Nephron progenitor cell (in vitro differentiated cells): Measurements from ENCODE around the gene NSL1.
"Not testable (repeated sequence)": the region's sequence is repeated elsewhere in the genome, so short reads cannot be mapped to it uniquely, and the experiment has no call there.

Experiments used
- DNase-seq: peaks from one replicate; pipeline ENCODE4 v3.0.0; 2021
- H3K27ac Mint-ChIP-seq: 2 replicates; pipeline ENCODE4 v1.8.0; 2021; ENCODE audit warnings: mild to moderate bottlenecking, moderate library complexity, mixed read lengths
- H3K27me3 Mint-ChIP-seq: 2 replicates; pipeline ENCODE4 v1.8.0; 2021; ENCODE audit warnings: mild to moderate bottlenecking, low read depth, mixed read lengths; ENCODE audit not compliant: poor library complexity
- H3K36me3 Mint-ChIP-seq: 2 replicates; pipeline ENCODE4 v1.8.0; 2021; ENCODE audit warnings: low read depth, mixed read lengths
- H3K4me1 Mint-ChIP-seq: 2 replicates; pipeline ENCODE4 v1.8.0; 2021; ENCODE audit warnings: mixed read lengths
- H3K4me3 Mint-ChIP-seq: 2 replicates; pipeline ENCODE4 v1.8.0; 2021; ENCODE audit warnings: mild to moderate bottlenecking, moderate library complexity, mixed read lengths
- H3K9me3 Mint-ChIP-seq: 2 replicates; pipeline ENCODE4 v1.8.0; 2021; ENCODE audit warnings: mild to moderate bottlenecking, moderate library complexity, mixed read lengths
- CTCF ChIP-seq: fragments of 200-600 bp; sonication (generic); IDR thresholded peaks from 2 replicates; pipeline ENCODE4 v1.5.0; 2021; ENCODE audit warnings: antibody characterized with exemption

The NSL1 gene

GRCh38 chr1:212713465-212714136 is 78.0 kb downstream of the NSL1 start:
- no peak for TF ChIP-seq CTCF
- no peak overlapping the region for H3K4me3 Mint-ChIP-seq
- DNase-seq, result no peak

DNA sequence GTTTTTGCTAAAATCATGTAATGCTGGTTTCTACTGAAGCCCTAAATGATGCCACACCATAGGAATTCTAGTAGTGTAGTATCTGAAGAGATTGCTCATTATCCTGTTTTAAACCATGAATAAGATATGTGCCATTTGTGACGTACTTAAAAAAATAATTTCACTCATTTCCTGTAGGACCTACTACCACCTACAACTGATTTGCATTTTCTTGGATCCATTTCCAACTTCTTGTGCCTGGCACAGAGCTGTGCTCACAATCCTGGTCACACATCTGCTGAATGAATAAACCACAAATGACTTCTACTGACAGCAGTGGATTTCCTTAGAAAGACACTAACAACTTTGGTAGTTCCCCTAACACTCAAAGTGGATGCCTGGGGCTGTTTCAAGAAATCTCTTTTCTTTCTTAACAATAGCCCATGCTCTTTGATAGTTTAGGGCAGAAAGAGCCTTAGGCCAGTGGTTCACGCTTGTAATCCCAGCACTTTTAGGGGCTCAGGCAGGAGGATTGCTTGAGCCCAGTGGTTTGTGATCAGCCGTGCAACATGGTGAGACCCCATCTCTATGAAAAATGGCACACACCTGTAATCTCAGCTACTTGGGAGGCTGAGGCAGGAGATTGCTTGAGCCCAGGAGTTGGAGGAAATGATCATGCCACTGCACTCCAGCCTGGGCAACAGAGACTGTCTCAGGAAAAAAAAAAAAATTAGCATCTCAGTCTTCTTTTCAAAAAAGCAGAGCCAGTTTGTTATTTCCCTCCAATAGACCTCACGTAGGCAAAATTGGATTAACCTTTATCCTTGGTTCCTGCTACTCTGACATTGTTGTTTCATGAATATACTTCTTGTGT is 78.9 kb downstream of the NSL1 start:
- Mint-ChIP-seq H3K27me3 (peaks cover 28% of the 10 kb centered on the region), H3K36me3 (no peaks in the 10 kb centered on the region), H3K9me3 (peaks cover 8% of the 10 kb centered on the region), H3K4me1 (no peaks in the 10 kb centered on the region), H3K27ac (no peak overlapping the region), H3K4me3 (no peak overlapping the region)
- no peak for TF ChIP-seq CTCF
- DNase-seq, result no peak

More at GRCh38 chr1:212713465-212714136, 78.0 kb downstream of the NSL1 start:
- no peaks in the 10 kb centered on the region for H3K36me3 Mint-ChIP-seq
- no peaks in the 10 kb centered on the region for H3K4me1 Mint-ChIP-seq
- H3K27me3 Mint-ChIP-seq, result peaks cover 28% of the 10 kb centered on the region
- H3K27ac Mint-ChIP-seq, result no peak overlapping the region
- H3K9me3 Mint-ChIP-seq, result peaks cover 8% of the 10 kb centered on the region

GRCh38 chr1:212711974-212712373 is 79.6 kb downstream of the NSL1 start:
- not testable (repeated sequence) for H3K4me1 Mint-ChIP-seq, DNase-seq, H3K36me3 Mint-ChIP-seq, H3K4me3 Mint-ChIP-seq, H3K9me3 Mint-ChIP-seq, H3K27ac Mint-ChIP-seq
- peaks cover 32% of the 10 kb centered on the region for H3K27me3 Mint-ChIP-seq

DNA sequence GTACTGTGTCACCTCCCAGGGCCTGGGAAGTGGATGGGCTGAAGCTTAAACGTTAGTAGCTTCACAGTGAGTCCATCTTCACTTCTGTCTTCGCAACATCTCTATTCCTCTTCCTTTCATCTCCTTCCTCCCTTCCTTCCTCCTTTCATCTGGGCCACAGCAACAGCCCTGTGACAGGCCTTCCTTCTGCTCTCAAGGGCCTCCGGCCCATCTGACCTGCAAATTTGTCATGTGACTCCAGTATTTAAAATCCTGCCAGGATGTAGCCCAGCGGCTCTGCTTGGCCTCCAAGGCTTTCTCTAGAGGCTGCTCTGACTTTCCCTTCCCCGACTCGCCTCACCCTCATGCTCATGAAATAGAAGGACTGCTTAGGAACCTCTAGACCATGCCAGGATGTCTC is 81.0 kb downstream of the NSL1 start:
- Mint-ChIP-seq H3K4me3 (no peak overlapping the region), H3K4me1 (no peaks in the 10 kb centered on the region), H3K9me3 (peaks cover 6% of the 10 kb centered on the region), H3K36me3 (no peaks in the 10 kb centered on the region), H3K27me3 (peaks cover 26% of the 10 kb centered on the region), H3K27ac (no peak overlapping the region)
- DNase-seq, result no peak
- no peak for TF ChIP-seq CTCF

DNA sequence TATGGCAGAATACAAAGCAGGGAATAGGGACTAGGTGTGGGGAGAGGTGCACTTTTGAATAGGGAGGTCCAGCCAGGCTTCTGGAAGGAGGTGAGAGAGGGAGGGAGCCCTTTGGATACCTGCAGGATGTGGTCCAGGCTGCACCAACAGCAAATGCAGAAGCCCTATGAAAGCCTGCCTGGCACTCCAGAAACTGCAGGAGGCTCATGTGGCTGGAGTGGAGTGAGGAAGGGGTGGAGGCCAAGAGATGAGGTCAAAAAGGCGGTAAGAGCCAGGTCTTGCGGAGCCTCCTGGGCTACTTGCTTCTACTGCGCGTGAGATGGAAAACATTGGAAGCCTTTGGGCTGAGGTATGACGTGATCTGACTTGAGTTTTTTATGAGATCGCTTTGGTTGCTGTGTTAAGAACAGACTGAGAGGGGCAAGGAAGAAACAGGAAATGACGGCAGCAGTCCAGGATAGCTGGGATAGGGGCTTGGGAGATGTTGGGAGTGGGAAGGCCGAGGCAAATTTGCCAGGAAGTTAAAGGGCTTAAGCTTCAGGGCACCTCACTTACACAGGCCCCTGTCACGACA is 87.5 kb downstream of the NSL1 start:
- no peaks in the 10 kb centered on the region for H3K9me3 Mint-ChIP-seq
- H3K4me3 Mint-ChIP-seq, result no peak overlapping the region
- peaks cover 63% of the 10 kb centered on the region for H3K27me3 Mint-ChIP-seq
- H3K4me1 Mint-ChIP-seq, result peaks cover 10% of the 10 kb centered on the region
- no peak overlapping the region for H3K27ac Mint-ChIP-seq
- no peaks in the 10 kb centered on the region for H3K36me3 Mint-ChIP-seq
- no peak for TF ChIP-seq CTCF
- no peak for DNase-seq

DNA sequence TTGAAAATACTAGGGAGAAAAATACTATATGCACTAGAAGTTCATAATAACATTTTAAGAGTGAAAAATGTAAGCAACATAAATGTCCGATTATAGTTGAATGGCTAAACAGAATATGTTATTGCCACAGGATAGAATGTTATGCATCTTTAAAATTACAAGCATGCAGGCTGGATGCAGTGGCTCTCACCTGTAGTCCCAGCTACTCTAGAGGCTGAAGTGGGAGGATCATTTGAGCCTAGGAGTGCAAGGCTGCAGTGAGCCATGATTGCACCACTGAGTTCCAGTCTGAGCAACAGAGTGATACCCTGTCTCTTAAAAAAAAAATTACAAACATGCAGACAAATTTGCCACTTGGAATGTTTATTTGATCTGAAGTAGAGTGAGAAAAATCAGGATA is 88.9 kb downstream of the NSL1 start:
- peaks cover 73% of the 10 kb centered on the region for H3K27me3 Mint-ChIP-seq

More for the DNA sequence above, 88.9 kb downstream of the NSL1 start:
- TF ChIP-seq CTCF, result no peak
- Mint-ChIP-seq H3K4me3 (no peak overlapping the region), H3K27ac (no peak overlapping the region), H3K9me3 (no peaks in the 10 kb centered on the region), H3K36me3 (no peaks in the 10 kb centered on the region), H3K4me1 (peaks cover 16% of the 10 kb centered on the region)
- no peak for DNase-seq
